Small intestine (tissue), 4 donors: ENCODE data around the gene ZNF655. TPM values are rescaled to one million over a fixed set of nuclear protein-coding genes. Genes with fewer than 3 reads are reported as not detected.

Experiments used
- polyA plus RNA-seq, 4 donors: library from polyadenylated mRNA; stranded (reverse) in 3 of 4; unstranded in 1 of 4; fragments of 200-250 nt in 3 of 4; fragments of 120-200 nt in 1 of 4; gene quantifications; one replicate each; pipeline versions ENCODE4 v1.2.1 to v1.2.3, GENCODE V29; 2013
- donor health status: healthy with polysubstance abuse.
- donor health status: Bipolar disorder and iron deficiency.
- donor health status: healthy.

Gene ZNF655
- polyA plus RNA-seq, 4 donors: 33.7 to 73.7 (median 52.5) TPM

Other genes starting within 250 kb of the ZNF655 start
- gene ARPC1A, start 232.7 kb upstream of the ZNF655 start, polyA plus RNA-seq: 100 to 1,000 TPM; 194 to 407 (median 263) TPM
- 100 to 1,000 TPM in 3 of 4 donors, 10 to 100 TPM in 1; 77.9 to 358 (median 316) TPM for gene ARPC1B, start 183.9 kb upstream of the ZNF655 start, polyA plus RNA-seq
- 100 to 1,000 TPM in 3 of 4 donors, 10 to 100 TPM in 1; 94.7 to 212 (median 110) TPM for gene PDAP1, start 150.0 kb upstream of the ZNF655 start, polyA plus RNA-seq
- gene BUD31, start 149.7 kb upstream of the ZNF655 start, polyA plus RNA-seq: 100 to 1,000 TPM in 3 of 4 donors, 10 to 100 TPM in 1; 71.9 to 166 (median 132) TPM
- gene PTCD1, start 119.8 kb upstream of the ZNF655 start, polyA plus RNA-seq: 1 to 10 TPM; 2.7 to 4.8 (median 3.9) TPM
- 10 to 100 TPM; 24.4 to 28.3 (median 26.4) TPM for gene CPSF4, start 119.7 kb upstream of the ZNF655 start, polyA plus RNA-seq
- gene ATP5MF, start 92.5 kb upstream of the ZNF655 start, polyA plus RNA-seq: 1,000 to 10,000 TPM in 3 of 4 donors, 100 to 1,000 TPM in 1; 363 to 3,068 (median 1,492) TPM
- 10 to 100 TPM in 3 of 4 donors, 1 to 10 TPM in 1; 9.7 to 48.1 (median 18.6) TPM for gene ZNF789, start 85.8 kb upstream of the ZNF655 start, polyA plus RNA-seq
- 10 to 100 TPM; 17.4 to 30.0 (median 23.6) TPM for gene ZNF394, start 58.4 kb upstream of the ZNF655 start, polyA plus RNA-seq
- 1 to 10 TPM; 3.8 to 7.9 (median 4.4) TPM for gene ZKSCAN5, start 54.0 kb upstream of the ZNF655 start, polyA plus RNA-seq
- gene FAM200A, start 6.5 kb upstream of the ZNF655 start, polyA plus RNA-seq: 10 to 100 TPM in 1 of 4 donors, 1 to 10 TPM in 3; 2.2 to 10.6 (median 3.9) TPM
- gene TMEM225B, start 39.6 kb downstream of the ZNF655 start, polyA plus RNA-seq: under 1 TPM in 2 of 4 donors, not detected in 2; 0.45 to 0.93 TPM
- gene ZSCAN25, start 58.3 kb downstream of the ZNF655 start, polyA plus RNA-seq: 10 to 100 TPM in 1 of 4 donors, 1 to 10 TPM in 3; 4.5 to 14.4 (median 5.1) TPM
- 1,000 to 10,000 TPM in 1 of 4 donors, 100 to 1,000 TPM in 2, 10 to 100 TPM in 1; 63.7 to 1,093 (median 419) TPM for gene CYP3A5, start 121.4 kb downstream of the ZNF655 start, polyA plus RNA-seq
- 1 to 10 TPM in 3 of 4 donors, under 1 TPM in 1; 0.45 to 2.9 (median 1.3) TPM for gene CYP3A7, start 176.6 kb downstream of the ZNF655 start, polyA plus RNA-seq
- gene CYP3A4, start 225.5 kb downstream of the ZNF655 start, polyA plus RNA-seq: 100 to 1,000 TPM in 2 of 4 donors, 10 to 100 TPM in 2; 10.4 to 310 (median 97.5) TPM